Activated CD4-positive, alpha-beta T cell treated with anti-CD3 and anti-CD28 coated beads for 4 hours (primary cell): ENCODE data around the gene PHF21B.

Experiments used
- DNase-seq, 2 donors: peaks; one replicate each; pipeline ENCODE4 v3.0.0-alpha.2; 2020

The PHF21B gene

GRCh38 chr22:44890416-44891292 is 119.2 kb downstream of the PHF21B start:
- DNase-seq, result no peak

GRCh38 chr22:44889255-44889878 is 120.4 kb downstream of the PHF21B start:
- DNase-seq, result no peak

GRCh38 chr22:44888491-44889254 is 121.1 kb downstream of the PHF21B start:
- no peak for DNase-seq

GRCh38 chr22:44887941-44888366 is 121.9 kb downstream of the PHF21B start:
- DNase-seq, result no peak

- DNase-seq, result no peak
Observed at GRCh38 chr22:44885806-44886360, 123.9 kb downstream of the PHF21B start.

GRCh38 chr22:44884968-44885805 is 124.6 kb downstream of the PHF21B start:
- DNase-seq, result no peak

- DNase-seq, result no peak
Observed at GRCh38 chr22:44884562-44884961, 125.2 kb downstream of the PHF21B start.

- no peak for DNase-seq
Observed at GRCh38 chr22:44883011-44883421, 126.8 kb downstream of the PHF21B start.

GRCh38 chr22:44882226-44882905 is 127.4 kb downstream of the PHF21B start:
- DNase-seq, result no peak

- DNase-seq, result no peak
Observed at GRCh38 chr22:44881624-44882023, 128.2 kb downstream of the PHF21B start.

- DNase-seq, result no peak
Observed at GRCh38 chr22:44880610-44881290, 129.1 kb downstream of the PHF21B start.

GRCh38 chr22:44879301-44879680 is 130.5 kb downstream of the PHF21B start:
- no peak for DNase-seq

GRCh38 chr22:44878483-44879300 is 131.1 kb downstream of the PHF21B start:
- DNase-seq, result no peak

- DNase-seq, result no peak
Observed at GRCh38 chr22:44876921-44877320, 132.9 kb downstream of the PHF21B start.

GRCh38 chr22:44871782-44872181 is 138.0 kb downstream of the PHF21B start:
- DNase-seq, result no peak

- no peak for DNase-seq
Observed at GRCh38 chr22:44870021-44870420, 139.8 kb downstream of the PHF21B start.

- DNase-seq, result no peak
Observed at GRCh38 chr22:44869196-44869595, 140.6 kb downstream of the PHF21B start.

- no peak for DNase-seq
Observed at GRCh38 chr22:44865193-44866057, 144.4 kb downstream of the PHF21B start.
